ENCODE measurements around the gene ENTPD2. TPM values are rescaled to one million over a fixed set of nuclear protein-coding genes. Genes with fewer than 3 reads are reported as not detected.

Gene ENTPD2
- total and polyA plus RNA-seq, 2 experiments from 2014 or later = 1.8 to 1.9 TPM

DNA sequence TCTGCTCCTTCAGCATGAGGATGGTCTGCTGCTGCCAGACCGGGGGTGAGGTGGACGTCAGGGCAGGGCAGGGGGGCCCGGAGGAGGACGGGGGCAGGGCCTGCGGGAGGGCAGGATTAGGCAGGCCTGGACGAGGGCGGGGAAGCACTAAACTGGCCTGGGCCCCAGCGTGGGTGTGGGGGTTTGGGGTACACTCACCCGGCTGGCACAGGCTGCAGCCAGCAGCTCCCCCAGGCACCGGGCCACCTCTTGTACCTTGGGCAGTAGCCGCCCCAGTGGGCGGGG is 11.0 kb upstream of the ENTPD2 start:
- Histone ChIP-seq H3K4me2 (no peak overlapping the region), H3K27me3 (ENCODE audit: insufficient read depth) (peaks cover 12% of the 10 kb centered on the region; the same call in 1 of the 2 replicates), H3K9me2 (ENCODE audit: insufficient read depth) (no peaks in the 10 kb centered on the region), H4K20me1 (replicated peaks; ENCODE audit: insufficient read depth) (peaks cover 11% of the 10 kb centered on the region; the same call in 1 of the 2 replicates), H2AFZ (no peak overlapping the region), H3K4me3 (no peak overlapping the region), H3K27ac (ENCODE audit: low read depth) (no peak overlapping the region), H3K79me2 (replicated peaks; ENCODE audit: insufficient read depth) (peaks cover 10% of the 10 kb centered on the region; the same call in 1 of the 2 replicates), H3F3A (replicated peaks; ENCODE audit: low read depth) (peaks cover 7% of the 10 kb centered on the region; the same call in 1 of the 2 replicates), H3K36me3 (ENCODE audit: insufficient read depth) (no peaks in the 10 kb centered on the region; the same call in 1 of the 2 replicates), H3K4me1 (ENCODE audit: insufficient read depth) (peaks cover 12% of the 10 kb centered on the region; the same call in 1 of the 2 replicates)
- Mint-ChIP-seq H3K36me3 (ENCODE audit: low read depth) (no peaks in the 10 kb centered on the region; the same call in 2 of the 3 replicates), H3K4me1 (peaks cover 10% of the 10 kb centered on the region), H3K27ac (no peak overlapping the region), H3K4me3 (no peak overlapping the region), H3K27me3 (ENCODE audit: insufficient read depth, low read depth, poor library complexity) (peaks cover 3% of the 10 kb centered on the region), H3K9me3 (no peaks in the 10 kb centered on the region)
- TF ChIP-seq, protein P1, sequence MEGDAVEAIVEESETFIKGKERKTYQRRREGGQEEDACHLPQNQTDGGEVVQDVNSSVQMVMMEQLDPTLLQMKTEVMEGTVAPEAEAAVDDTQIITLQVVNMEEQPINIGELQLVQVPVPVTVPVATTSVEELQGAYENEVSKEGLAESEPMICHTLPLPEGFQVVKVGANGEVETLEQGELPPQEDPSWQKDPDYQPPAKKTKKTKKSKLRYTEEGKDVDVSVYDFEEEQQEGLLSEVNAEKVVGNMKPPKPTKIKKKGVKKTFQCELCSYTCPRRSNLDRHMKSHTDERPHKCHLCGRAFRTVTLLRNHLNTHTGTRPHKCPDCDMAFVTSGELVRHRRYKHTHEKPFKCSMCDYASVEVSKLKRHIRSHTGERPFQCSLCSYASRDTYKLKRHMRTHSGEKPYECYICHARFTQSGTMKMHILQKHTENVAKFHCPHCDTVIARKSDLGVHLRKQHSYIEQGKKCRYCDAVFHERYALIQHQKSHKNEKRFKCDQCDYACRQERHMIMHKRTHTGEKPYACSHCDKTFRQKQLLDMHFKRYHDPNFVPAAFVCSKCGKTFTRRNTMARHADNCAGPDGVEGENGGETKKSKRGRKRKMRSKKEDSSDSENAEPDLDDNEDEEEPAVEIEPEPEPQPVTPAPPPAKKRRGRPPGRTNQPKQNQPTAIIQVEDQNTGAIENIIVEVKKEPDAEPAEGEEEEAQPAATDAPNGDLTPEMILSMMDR (conservative IDR thresholded peaks at IDR 0.05; ENCODE audit: low read depth in 2 of 2) = no peak
- no peak for TF ChIP-seq ZNF331 (CRISPR knock-in tag; IDR thresholded peaks at IDR 0.05; ENCODE audit: low read depth)
- no peak for TF ChIP-seq POLR2AphosphoS5 (IDR thresholded peaks at IDR 0.05; ENCODE audit: low read depth)
- no peak for TF ChIP-seq NANOG (IDR thresholded peaks at IDR 0.05; ENCODE audit: borderline replicate concordance)
- TF ChIP-seq, protein P2, sequence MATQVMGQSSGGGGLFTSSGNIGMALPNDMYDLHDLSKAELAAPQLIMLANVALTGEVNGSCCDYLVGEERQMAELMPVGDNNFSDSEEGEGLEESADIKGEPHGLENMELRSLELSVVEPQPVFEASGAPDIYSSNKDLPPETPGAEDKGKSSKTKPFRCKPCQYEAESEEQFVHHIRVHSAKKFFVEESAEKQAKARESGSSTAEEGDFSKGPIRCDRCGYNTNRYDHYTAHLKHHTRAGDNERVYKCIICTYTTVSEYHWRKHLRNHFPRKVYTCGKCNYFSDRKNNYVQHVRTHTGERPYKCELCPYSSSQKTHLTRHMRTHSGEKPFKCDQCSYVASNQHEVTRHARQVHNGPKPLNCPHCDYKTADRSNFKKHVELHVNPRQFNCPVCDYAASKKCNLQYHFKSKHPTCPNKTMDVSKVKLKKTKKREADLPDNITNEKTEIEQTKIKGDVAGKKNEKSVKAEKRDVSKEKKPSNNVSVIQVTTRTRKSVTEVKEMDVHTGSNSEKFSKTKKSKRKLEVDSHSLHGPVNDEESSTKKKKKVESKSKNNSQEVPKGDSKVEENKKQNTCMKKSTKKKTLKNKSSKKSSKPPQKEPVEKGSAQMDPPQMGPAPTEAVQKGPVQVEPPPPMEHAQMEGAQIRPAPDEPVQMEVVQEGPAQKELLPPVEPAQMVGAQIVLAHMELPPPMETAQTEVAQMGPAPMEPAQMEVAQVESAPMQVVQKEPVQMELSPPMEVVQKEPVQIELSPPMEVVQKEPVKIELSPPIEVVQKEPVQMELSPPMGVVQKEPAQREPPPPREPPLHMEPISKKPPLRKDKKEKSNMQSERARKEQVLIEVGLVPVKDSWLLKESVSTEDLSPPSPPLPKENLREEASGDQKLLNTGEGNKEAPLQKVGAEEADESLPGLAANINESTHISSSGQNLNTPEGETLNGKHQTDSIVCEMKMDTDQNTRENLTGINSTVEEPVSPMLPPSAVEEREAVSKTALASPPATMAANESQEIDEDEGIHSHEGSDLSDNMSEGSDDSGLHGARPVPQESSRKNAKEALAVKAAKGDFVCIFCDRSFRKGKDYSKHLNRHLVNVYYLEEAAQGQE (IDR thresholded peaks at IDR 0.05; ENCODE audit: unreplicated experiment) = no peak
- TF ChIP-seq CREB1 (CRISPR knock-in tag; IDR thresholded peaks at IDR 0.05; ENCODE audit: low read depth) = no peak
- TF ChIP-seq EZH2phosphoT487 (IDR thresholded peaks at IDR 0.05; ENCODE audit: unreplicated experiment) = no peak
- TF ChIP-seq, protein P3, sequence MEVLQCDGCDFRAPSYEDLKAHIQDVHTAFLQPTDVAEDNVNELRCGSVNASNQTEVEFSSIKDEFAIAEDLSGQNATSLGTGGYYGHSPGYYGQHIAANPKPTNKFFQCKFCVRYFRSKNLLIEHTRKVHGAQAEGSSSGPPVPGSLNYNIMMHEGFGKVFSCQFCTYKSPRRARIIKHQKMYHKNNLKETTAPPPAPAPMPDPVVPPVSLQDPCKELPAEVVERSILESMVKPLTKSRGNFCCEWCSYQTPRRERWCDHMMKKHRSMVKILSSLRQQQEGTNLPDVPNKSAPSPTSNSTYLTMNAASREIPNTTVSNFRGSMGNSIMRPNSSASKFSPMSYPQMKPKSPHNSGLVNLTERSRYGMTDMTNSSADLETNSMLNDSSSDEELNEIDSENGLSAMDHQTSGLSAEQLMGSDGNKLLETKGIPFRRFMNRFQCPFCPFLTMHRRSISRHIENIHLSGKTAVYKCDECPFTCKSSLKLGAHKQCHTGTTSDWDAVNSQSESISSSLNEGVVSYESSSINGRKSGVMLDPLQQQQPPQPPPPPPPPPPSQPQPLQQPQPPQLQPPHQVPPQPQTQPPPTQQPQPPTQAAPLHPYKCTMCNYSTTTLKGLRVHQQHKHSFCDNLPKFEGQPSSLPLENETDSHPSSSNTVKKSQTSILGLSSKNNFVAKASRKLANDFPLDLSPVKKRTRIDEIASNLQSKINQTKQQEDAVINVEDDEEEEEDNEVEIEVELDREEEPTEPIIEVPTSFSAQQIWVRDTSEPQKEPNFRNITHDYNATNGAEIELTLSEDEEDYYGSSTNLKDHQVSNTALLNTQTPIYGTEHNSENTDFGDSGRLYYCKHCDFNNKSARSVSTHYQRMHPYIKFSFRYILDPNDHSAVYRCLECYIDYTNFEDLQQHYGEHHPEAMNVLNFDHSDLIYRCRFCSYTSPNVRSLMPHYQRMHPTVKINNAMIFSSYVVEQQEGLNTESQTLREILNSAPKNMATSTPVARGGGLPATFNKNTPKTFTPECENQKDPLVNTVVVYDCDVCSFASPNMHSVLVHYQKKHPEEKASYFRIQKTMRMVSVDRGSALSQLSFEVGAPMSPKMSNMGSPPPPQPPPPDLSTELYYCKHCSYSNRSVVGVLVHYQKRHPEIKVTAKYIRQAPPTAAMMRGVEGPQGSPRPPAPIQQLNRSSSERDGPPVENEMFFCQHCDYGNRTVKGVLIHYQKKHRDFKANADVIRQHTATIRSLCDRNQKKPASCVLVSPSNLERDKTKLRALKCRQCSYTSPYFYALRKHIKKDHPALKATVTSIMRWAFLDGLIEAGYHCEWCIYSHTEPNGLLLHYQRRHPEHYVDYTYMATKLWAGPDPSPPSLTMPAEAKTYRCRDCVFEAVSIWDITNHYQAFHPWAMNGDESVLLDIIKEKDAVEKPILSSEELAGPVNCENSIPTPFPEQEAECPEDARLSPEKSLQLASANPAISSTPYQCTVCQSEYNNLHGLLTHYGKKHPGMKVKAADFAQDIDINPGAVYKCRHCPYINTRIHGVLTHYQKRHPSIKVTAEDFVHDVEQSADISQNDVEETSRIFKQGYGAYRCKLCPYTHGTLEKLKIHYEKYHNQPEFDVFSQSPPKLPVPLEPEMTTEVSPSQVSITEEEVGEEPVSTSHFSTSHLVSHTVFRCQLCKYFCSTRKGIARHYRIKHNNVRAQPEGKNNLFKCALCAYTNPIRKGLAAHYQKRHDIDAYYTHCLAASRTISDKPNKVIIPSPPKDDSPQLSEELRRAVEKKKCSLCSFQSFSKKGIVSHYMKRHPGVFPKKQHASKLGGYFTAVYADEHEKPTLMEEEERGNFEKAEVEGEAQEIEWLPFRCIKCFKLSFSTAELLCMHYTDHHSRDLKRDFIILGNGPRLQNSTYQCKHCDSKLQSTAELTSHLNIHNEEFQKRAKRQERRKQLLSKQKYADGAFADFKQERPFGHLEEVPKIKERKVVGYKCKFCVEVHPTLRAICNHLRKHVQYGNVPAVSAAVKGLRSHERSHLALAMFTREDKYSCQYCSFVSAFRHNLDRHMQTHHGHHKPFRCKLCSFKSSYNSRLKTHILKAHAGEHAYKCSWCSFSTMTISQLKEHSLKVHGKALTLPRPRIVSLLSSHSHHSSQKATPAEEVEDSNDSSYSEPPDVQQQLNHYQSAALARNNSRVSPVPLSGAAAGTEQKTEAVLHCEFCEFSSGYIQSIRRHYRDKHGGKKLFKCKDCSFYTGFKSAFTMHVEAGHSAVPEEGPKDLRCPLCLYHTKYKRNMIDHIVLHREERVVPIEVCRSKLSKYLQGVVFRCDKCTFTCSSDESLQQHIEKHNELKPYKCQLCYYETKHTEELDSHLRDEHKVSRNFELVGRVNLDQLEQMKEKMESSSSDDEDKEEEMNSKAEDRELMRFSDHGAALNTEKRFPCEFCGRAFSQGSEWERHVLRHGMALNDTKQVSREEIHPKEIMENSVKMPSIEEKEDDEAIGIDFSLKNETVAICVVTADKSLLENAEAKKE (CRISPR knock-in tag; IDR thresholded peaks at IDR 0.05) = no peak
- TF ChIP-seq, protein P4, sequence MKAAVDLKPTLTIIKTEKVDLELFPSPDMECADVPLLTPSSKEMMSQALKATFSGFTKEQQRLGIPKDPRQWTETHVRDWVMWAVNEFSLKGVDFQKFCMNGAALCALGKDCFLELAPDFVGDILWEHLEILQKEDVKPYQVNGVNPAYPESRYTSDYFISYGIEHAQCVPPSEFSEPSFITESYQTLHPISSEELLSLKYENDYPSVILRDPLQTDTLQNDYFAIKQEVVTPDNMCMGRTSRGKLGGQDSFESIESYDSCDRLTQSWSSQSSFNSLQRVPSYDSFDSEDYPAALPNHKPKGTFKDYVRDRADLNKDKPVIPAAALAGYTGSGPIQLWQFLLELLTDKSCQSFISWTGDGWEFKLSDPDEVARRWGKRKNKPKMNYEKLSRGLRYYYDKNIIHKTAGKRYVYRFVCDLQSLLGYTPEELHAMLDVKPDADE (IDR thresholded peaks at IDR 0.05) = no peak
- TF ChIP-seq ZNF114 (CRISPR knock-in tag; IDR thresholded peaks at IDR 0.05) = no peak
- no peak for TF ChIP-seq STAT1 (IDR thresholded peaks at IDR 0.05; ENCODE audit: unreplicated experiment)
- no peak for TF ChIP-seq JUNB (IDR thresholded peaks at IDR 0.05; ENCODE audit: unreplicated experiment)
- no peak for TF ChIP-seq EZH2 (IDR thresholded peaks at IDR 0.05; ENCODE audit: low read depth, unreplicated experiment)
- DNase-seq (ENCODE audit: low spot score) (no peak), ATAC-seq (no peak)
